Spleen (tissue), 7 donors: ENCODE measurements around the gene ITGAE.

Experiments used
- CTCF ChIP-seq, 11 experiments: fragments of 200-600 bp in 7 of 11; fragments of 450-650 bp in 4 of 11; sonication (generic) in 4 of 11; IDR thresholded peaks in 8 of 11; conservative IDR thresholded peaks in 3 of 11; 1 replicate in 7 of 11; 2 replicates in 4 of 11; pipeline versions ENCODE4 v1.4.0 to v1.8.0; 2016 to 2021; ENCODE audit warnings: antibody characterized with exemption in 11 of 11, inconsistent platforms in 4 of 11, mild to moderate bottlenecking in 1 of 11
- POLR2A ChIP-seq, 3 donors: fragments of 450-650 bp; IDR thresholded peaks; one replicate each; pipeline ENCODE4 v1.5.1; 2017; ENCODE audit warnings: antibody characterized with exemption in 3 of 3, mild to moderate bottlenecking in 1 of 3
- POLR2AphosphoS5 ChIP-seq, 3 donors: sonication (generic); formaldehyde crosslinking; IDR thresholded peaks; one replicate each; pipeline ENCODE4 v1.5.1; 2017; ENCODE audit warnings: antibody characterized with exemption in 3 of 3
- donor health status: DM: no; HTN: no; CAD: no; lungs with moderate emphysema.
- donor health status: DM: no; HTN: no; CAD: no.
- donor health status: DM: no; HTN: no; CAD: no.

GRCh38 chr17:3845291-3845620 is 44.3 kb upstream of the ITGAE start:
- TF ChIP-seq POLR2A (IDR thresholded peaks at IDR 0.05) (no peak), CTCF (IDR thresholded peaks at IDR 0.05 in 8 of 11, conservative IDR thresholded peaks at IDR 0.05 in 3 of 11) (no peak), POLR2AphosphoS5 (IDR thresholded peaks at IDR 0.05) (no peak)
